Kidney (tissue), 14 donors: ENCODE measurements around the gene NBL1. TPM values are rescaled to one million over a fixed set of nuclear protein-coding genes. Genes with fewer than 3 reads are reported as not detected.
"Not testable (repeated sequence)": the region's sequence is repeated elsewhere in the genome, so short reads cannot be mapped to it uniquely, and the experiment has no call there.

ENCODE experiments used
- DNase-seq, 5 donors: peaks; one replicate each; pipeline ENCODE4 v3.0.0-alpha.2; 2013 to 2020
- FAIRE-seq: peaks from 2 replicates; lab custom pipeline; 2012; peaks lifted over from hg19 to GRCh38; lab: Jason Lieb, UNC
- H3K27ac ChIP-seq, 2 donors: one replicate each; pipeline ENCODE4 v1.7.0; 2013; ENCODE audit warnings: low read depth in 2 of 2, low read length in 2 of 2, inconsistent platforms in 1 of 2
- H3K27me3 ChIP-seq: one replicate; pipeline ENCODE4 v1.7.1; 2013; ENCODE audit warnings: low read length, inconsistent platforms; ENCODE audit not compliant: control insufficient read depth, insufficient read depth
- H3K36me3 ChIP-seq, 3 donors: one replicate each; pipeline versions ENCODE4 v1.7.0 to v1.7.1; 2013; ENCODE audit warnings: low read length in 3 of 3, control low read depth in 1 of 3, inconsistent platforms in 1 of 3; ENCODE audit not compliant: insufficient read depth in 3 of 3, control insufficient read depth in 2 of 3
- H3K4me1 ChIP-seq, 3 donors: one replicate each; pipeline versions ENCODE4 v1.7.0 to v1.7.1; 2013; ENCODE audit warnings: low read length in 3 of 3, inconsistent platforms in 1 of 3, low read depth in 1 of 3; ENCODE audit not compliant: control insufficient read depth in 2 of 3, insufficient read depth in 2 of 3
- H3K4me3 ChIP-seq, 3 donors: one replicate each; pipeline versions ENCODE4 v1.7.0 to v1.8.1; 2013; ENCODE audit warnings: low read length in 3 of 3, control low read depth in 1 of 3, inconsistent platforms in 1 of 3
- H3K9ac ChIP-seq, 3 donors: one replicate each; pipeline versions ENCODE4 v1.7.0 to v1.7.1; 2013; ENCODE audit warnings: low read length in 3 of 3, control low read depth in 1 of 3, inconsistent platforms in 1 of 3
- H3K9me3 ChIP-seq, 3 donors: one replicate each; pipeline versions ENCODE4 v1.7.0 to v1.7.1; 2013; ENCODE audit warnings: low read length in 3 of 3, control low read depth in 1 of 3, inconsistent platforms in 1 of 3; ENCODE audit not compliant: control insufficient read depth in 2 of 3, insufficient read depth in 1 of 3
- CTCF ChIP-seq: IDR thresholded peaks from 3 replicates; pipeline ENCODE4 v1.5.1; 2012; ENCODE audit warnings: mild to moderate bottlenecking, moderate library complexity, borderline replicate concordance; ENCODE audit not compliant: insufficient read depth; ENCODE audit errors: extremely low read depth
- intact Hi-C: fragments of 100-400 bp; cut with DNase I; formaldehyde crosslinking; loops from one replicate; pipeline ENCODE4 v1.11.1; 2022
- polyA plus RNA-seq: library from polyadenylated mRNA; stranded (reverse); fragments of 350-450 nt; fragmentation: Illumina TruSeq; extraction: RNeasy Lipid Tissue Mini Kit (QIAGEN cat#74804); gene quantifications from one replicate; pipeline ENCODE4 v1.2.3, GENCODE V29; 2014; ENCODE audit warnings: low read depth, low replicate concordance; ENCODE audit not compliant: insufficient read depth
- total RNA-seq: library from RNA; stranded (reverse); fragmentation: NEBNext Ultra II Directional; extraction: Animal tissue kit (Norgen Biotek cat#: 25700); gene quantifications from one replicate; pipeline ENCODE4 v1.2.1, GENCODE V29; 2021
- donor health status: control.
- donor health status: control.
- donor health status: control.
- donor health status: control.
- donor health status: control.
- donor health status: DM: yes; HTN: yes; CAD: no.
- donor health status: Normal renal cell carcinoma (clear cell type).

The NBL1 gene
- total and polyA plus RNA-seq, 2 donors from 2014 or later = 47.4 to 141 TPM

DNA sequence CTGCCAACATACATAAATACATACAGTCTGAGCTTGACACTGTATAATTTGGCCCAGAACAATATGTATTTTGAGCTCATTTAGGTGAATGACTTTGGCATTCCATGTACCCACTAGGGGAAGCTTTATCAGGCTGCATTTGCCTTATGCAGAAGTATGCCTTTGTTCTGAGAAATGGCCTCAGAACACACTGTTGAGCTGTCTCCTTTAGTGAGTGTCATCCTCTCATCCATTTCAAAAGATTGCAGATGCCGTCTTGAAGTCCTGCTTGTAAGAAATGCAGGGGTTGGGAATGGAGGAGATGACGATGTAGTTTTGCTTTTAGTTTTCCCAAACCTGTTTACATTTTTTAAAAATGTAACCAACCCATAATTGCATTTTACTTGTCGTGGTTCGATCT lies 14.8 kb upstream of the NBL1 start:
- no peak for DNase-seq
- FAIRE-seq = no peak
- Histone ChIP-seq H3K9ac (no peak overlapping the region), H3K9me3 (no peaks in the 10 kb centered on the region), H3K27ac (no peak overlapping the region), H3K27me3 (no peaks in the 10 kb centered on the region), H3K36me3 (peaks cover 2 to 20% (median 17%) of the 10 kb centered on the region in 3 donors), H3K4me3 (no peak overlapping the region), H3K4me1 (no peaks in the 10 kb centered on the region)
- TF ChIP-seq CTCF = no peak
- intact Hi-C loops = no loop called here

DNA sequence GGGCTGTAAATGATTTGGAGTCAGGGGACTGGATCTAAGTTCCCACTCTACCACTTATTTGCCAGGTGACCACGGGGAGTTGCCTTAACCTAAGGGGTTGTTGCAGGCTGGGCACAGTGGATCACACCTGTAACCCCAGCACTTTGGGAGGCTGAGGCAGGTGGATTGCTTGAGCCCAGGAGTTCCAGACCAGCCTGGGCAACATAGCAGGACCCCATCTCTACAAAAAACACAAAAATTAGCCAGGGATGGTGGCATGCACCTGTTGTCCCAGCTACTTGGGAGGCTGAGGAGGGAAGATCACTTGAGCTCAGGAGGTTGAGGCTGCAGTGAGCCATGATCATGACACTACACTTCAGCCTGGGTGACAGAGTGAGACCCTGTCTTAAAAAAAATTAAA lies 13.9 kb upstream of the NBL1 start:
- H3K27ac ChIP-seq, H3K9me3 ChIP-seq, FAIRE-seq, H3K9ac ChIP-seq, H3K4me1 ChIP-seq, DNase-seq, intact Hi-C loops, H3K27me3 ChIP-seq, H3K4me3 ChIP-seq: not testable (repeated sequence)
- peaks cover 2 to 20% (median 17%) of the 10 kb centered on the region in 3 donors for H3K36me3 ChIP-seq

DNA sequence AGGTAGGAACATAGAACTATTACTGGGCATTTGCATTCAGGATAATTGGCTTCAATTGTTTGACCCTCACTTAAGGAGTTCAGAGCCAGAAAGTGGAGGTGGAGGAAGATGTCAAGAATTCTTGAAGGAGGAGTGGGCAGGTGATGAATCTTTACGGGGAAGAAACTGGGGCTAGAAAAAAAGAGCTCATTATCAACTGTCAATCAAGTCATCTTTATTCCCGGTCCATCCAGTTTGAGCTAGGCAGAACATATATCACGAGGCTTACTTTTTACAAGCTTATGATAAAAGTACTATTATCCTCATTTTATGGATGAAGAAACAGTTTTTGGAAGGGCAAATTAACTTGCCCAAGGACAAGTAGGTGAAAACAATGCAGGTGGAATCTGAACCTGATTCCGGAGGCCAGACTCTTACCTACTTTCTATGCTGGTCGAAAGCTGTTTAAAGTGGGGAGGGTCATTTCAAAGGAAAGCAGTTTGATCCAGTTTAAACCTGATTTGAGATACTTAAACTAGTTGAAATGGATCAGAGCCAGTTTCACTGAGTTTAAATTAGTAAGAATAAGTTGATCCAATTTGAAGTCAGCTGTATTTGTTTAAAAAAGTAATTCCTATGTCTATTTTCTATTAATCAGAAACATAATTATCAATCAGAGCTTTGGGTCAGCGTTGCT lies 13.3 kb upstream of the NBL1 start:
- TF ChIP-seq CTCF = no peak
- no peak for FAIRE-seq

DNA sequence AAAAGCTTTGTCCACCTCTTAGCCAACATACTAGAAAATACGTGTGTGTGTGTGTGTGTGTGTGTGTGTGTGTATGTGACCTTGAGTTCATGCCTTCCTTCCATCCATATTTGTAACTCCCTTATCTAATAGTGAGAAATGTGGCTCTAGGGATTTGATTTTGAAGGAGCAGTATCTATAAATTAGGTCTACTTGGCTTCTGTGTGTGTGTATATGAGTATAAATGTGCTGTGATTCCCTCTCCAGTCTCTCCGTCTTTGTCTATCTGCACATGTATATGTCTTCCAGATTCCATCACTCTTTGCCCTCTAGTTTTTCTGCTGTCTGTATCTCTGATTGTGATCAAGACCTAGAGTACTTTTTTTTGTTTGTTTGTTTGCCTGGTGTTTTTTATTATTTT lies 11.9 kb upstream of the NBL1 start:
- FAIRE-seq (no peak), DNase-seq (no peak)
- Histone ChIP-seq H3K9ac (no peak overlapping the region), H3K27me3 (no peaks in the 10 kb centered on the region), H3K9me3 (no peaks in the 10 kb centered on the region), H3K36me3 (peaks cover 2 to 8% (median 6%) of the 10 kb centered on the region in 3 donors), H3K27ac (no peak overlapping the region), H3K4me1 (no peaks in the 10 kb centered on the region), H3K4me3 (no peak overlapping the region)
- intact Hi-C loops = no loop called here
- TF ChIP-seq CTCF = no peak

More for the DNA sequence above, 13.3 kb upstream of the NBL1 start:
- no peak overlapping the region for H3K4me3 ChIP-seq
- no peak overlapping the region for H3K9ac ChIP-seq
- H3K27me3 ChIP-seq = no peaks in the 10 kb centered on the region
- no peaks in the 10 kb centered on the region for H3K9me3 ChIP-seq
- intact Hi-C loops = no loop called here
- H3K27ac ChIP-seq = no peak overlapping the region
- peaks cover 2 to 19% (median 17%) of the 10 kb centered on the region in 3 donors for H3K36me3 ChIP-seq
- H3K4me1 ChIP-seq = no peaks in the 10 kb centered on the region
- DNase-seq = no peak
